GM23248 (cell line): ENCODE results near the gene KCNQ4. TPM values are rescaled to one million over a fixed set of nuclear protein-coding genes. Genes with fewer than 3 reads are reported as not detected.

ENCODE experiments used
- DNase-seq: peaks from one replicate; pipeline ENCODE4 v3.0.0-alpha.2; 2015
- H2AFZ ChIP-seq: fragments of 200-600 bp; sonication (generic); 2 replicates; pipeline ENCODE4 v1.6.1; 2016; ENCODE audit warnings: antibody characterized with exemption
- H3F3A ChIP-seq: fragments of 200-600 bp; sonication (generic); 2 replicates; pipeline ENCODE4 v1.6.1; 2016; ENCODE audit warnings: mild to moderate bottlenecking, antibody characterized with exemption, mixed run types; ENCODE audit not compliant: insufficient read depth
- H3K27ac ChIP-seq: fragments of 200-600 bp; sonication (generic); 2 replicates; pipeline ENCODE4 v1.5.1; 2016; ENCODE audit warnings: mild to moderate bottlenecking
- H3K27me3 ChIP-seq: fragments of 200-600 bp; sonication (generic); replicated peaks from 2 replicates; pipeline ENCODE4 v1.6.1; 2016; ENCODE audit warnings: mild to moderate bottlenecking; ENCODE audit not compliant: insufficient read depth
- H3K36me3 ChIP-seq: fragments of 200-600 bp; sonication (generic); 2 replicates; pipeline ENCODE4 v1.6.1; 2016; ENCODE audit warnings: low read depth, mild to moderate bottlenecking
- H3K4me1 ChIP-seq: fragments of 200-600 bp; sonication (generic); 2 replicates; pipeline ENCODE4 v1.6.1; 2016; ENCODE audit warnings: mild to moderate bottlenecking; ENCODE audit not compliant: insufficient read depth
- H3K4me2 ChIP-seq: fragments of 200-600 bp; sonication (generic); one replicate; pipeline ENCODE4 v1.6.1; 2016; ENCODE audit warnings: mild to moderate bottlenecking; ENCODE audit not compliant: unreplicated experiment
- H3K4me3 ChIP-seq: fragments of 200-600 bp; sonication (generic); 2 replicates; pipeline ENCODE4 v1.5.1; 2016; ENCODE audit warnings: mild to moderate bottlenecking
- H3K79me2 ChIP-seq: fragments of 200-600 bp; sonication (generic); 2 replicates; pipeline ENCODE4 v1.6.1; 2016; ENCODE audit warnings: mild to moderate bottlenecking; ENCODE audit not compliant: insufficient read depth
- H3K9ac ChIP-seq: fragments of 200-600 bp; sonication (generic); 2 replicates; pipeline ENCODE4 v1.6.1; 2016; ENCODE audit warnings: mild to moderate bottlenecking
- H3K9me2 ChIP-seq: fragments of 200-600 bp; sonication (generic); 2 replicates; pipeline ENCODE4 v1.6.1; 2016; ENCODE audit warnings: mixed run types, mild to moderate bottlenecking, moderate library complexity; ENCODE audit not compliant: insufficient read depth
- H3K9me3 ChIP-seq: fragments of 200-600 bp; sonication (generic); one replicate; pipeline ENCODE4 v1.6.1; 2017; ENCODE audit warnings: low read depth
- H4K20me1 ChIP-seq: fragments of 200-600 bp; sonication (generic); 2 replicates; pipeline ENCODE4 v1.6.0; 2016; ENCODE audit not compliant: insufficient read depth
- EZH2 ChIP-seq: fragments of 200-600 bp; sonication (generic); IDR thresholded peaks from 2 replicates; pipeline ENCODE4 v1.6.1; 2018; ENCODE audit warnings: antibody characterized with exemption, mild to moderate bottlenecking; ENCODE audit not compliant: insufficient read depth, poor library complexity, severe bottlenecking
- EZH2phosphoT487 ChIP-seq: fragments of 200-600 bp; sonication (generic); IDR thresholded peaks from 2 replicates; pipeline ENCODE4 v1.6.1; 2018; ENCODE audit warnings: antibody characterized with exemption, moderate library complexity, mild to moderate bottlenecking, low read depth; ENCODE audit not compliant: insufficient read depth
- WGBS, 2 experiments: methylation state at CpG; one replicate each; pipeline ENCODE4 v1.1.6; 2015 to 2017; ENCODE audit warnings: low lambda C conversion rate in 2 of 2, low coverage in 1 of 2; ENCODE audit errors: missing lambda C conversion rate in 2 of 2; 5-methylcytosine and 5-hydroxymethylcytosine counted together
- in situ Hi-C: fragments of 300-500 bp; cut with MboI; formaldehyde crosslinking; loops from 2 replicates; pipeline ENCODE4 v1.15.0; 2020
- polyA plus RNA-seq: library from polyadenylated mRNA; unstranded; fragments of >200 nt; fragmentation: Nextera tagmentation; extraction: Ambion mirVana; gene quantifications from 2 replicates; pipeline ENCODE4 v1.2.1, GENCODE V29; 2016
- total RNA-seq: library from RNA; depleted of rRNA; stranded (reverse); fragments of >200 nt; shearing (Covaris generic); gene quantifications from 2 replicates; pipeline ENCODE4 v1.2.3, GENCODE V29; 2014

KCNQ4 gene
- total and polyA plus RNA-seq, 2 experiments from 2014 or later = not detected

DNA sequence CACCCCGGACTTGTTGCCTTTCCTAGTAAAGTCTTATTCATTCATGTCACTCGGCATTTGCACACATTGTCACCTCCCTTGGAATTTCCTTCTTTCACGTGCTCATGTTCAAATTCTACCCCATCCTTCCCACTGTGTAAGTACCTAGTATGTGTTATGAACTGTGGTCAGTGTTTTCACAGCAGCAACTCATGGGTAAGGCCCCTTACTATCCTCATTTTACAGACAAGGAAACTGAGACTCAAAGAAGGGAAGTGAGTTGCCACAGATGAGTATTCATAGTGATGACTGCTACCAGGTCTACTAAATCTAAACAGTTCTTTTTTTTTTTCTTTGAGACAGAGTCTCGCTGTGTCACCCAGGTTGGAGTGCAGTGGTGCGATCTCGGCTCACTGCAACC, 68.1 kb downstream of the KCNQ4 start:
- no peaks in the 10 kb centered on the region for H4K20me1 ChIP-seq
- no peaks in the 10 kb centered on the region for H3K9me2 ChIP-seq
- no peak overlapping the region for H3K4me3 ChIP-seq
- in situ Hi-C loops = no loop called here
- no peaks in the 10 kb centered on the region for H3K27me3 ChIP-seq
- H3K9ac ChIP-seq = no peak overlapping the region
- H2AFZ ChIP-seq = no peak overlapping the region
- TF ChIP-seq EZH2phosphoT487 (no peak), EZH2 (no peak)
- H3K9me3 ChIP-seq = no peaks in the 10 kb centered on the region
- H3K27ac ChIP-seq = no peak overlapping the region
- no peaks in the 10 kb centered on the region for H3F3A ChIP-seq
- H3K36me3 ChIP-seq = no peaks in the 10 kb centered on the region
- no peak for DNase-seq
- WGBS, 2 experiments = 92 to 93% methylated on average over 6 of the region's 6 CpGs
- H3K4me1 ChIP-seq = no peaks in the 10 kb centered on the region
- no peak overlapping the region for H3K4me2 ChIP-seq
- no peaks in the 10 kb centered on the region for H3K79me2 ChIP-seq

DNA sequence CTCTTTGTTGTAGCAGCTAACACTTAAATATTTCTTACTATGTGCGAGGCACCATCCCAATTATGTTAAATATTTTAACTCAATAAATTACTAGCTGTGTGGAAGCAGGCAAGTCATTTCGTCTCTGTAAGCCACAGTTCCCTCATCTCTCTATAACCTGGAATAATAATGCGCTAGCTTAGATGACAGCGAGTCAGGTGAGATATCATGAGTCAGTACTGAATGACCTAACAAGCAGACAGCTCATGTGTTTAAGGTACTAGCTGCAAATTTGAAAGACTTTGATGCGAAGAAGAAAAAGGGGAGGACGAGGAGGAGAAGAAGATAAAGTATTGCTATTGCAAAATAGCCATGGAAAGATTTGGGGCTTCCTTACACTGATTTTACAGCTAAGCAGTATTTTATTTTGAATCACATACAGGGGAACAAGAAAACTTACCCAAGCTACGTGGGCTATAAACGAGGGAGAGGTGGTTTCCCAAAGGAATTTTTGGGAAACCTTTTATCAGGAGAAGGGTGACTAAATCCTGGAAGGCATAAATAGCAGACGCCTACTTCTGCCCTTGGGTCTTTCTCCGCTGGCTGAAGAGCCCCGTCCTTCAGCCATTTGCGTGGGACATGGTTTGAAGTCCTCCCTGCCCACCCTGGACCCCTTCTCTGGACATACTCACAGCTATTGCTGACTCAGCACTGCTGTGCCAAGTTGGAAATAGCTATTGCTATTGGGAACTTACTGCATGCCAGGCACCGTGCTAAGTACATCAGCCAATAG, 69.7 kb downstream of the KCNQ4 start:
- TF ChIP-seq EZH2 (no peak), EZH2phosphoT487 (no peak)
- Histone ChIP-seq H2AFZ (peak overlapping the region; percentile 27), H3K27ac (no peak overlapping the region), H3K36me3 (no peaks in the 10 kb centered on the region), H3K9ac (no peak overlapping the region), H4K20me1 (no peaks in the 10 kb centered on the region), H3K79me2 (no peaks in the 10 kb centered on the region), H3K9me2 (no peaks in the 10 kb centered on the region), H3K4me2 (no peak overlapping the region), H3K4me1 (no peaks in the 10 kb centered on the region), H3K9me3 (no peaks in the 10 kb centered on the region), H3K4me3 (no peak overlapping the region), H3F3A (no peaks in the 10 kb centered on the region), H3K27me3 (no peaks in the 10 kb centered on the region)
- in situ Hi-C loops = no loop called here
- 51 to 53% methylated on average over 13 of the region's 13 CpGs for WGBS, 2 experiments
- no peak for DNase-seq

DNA sequence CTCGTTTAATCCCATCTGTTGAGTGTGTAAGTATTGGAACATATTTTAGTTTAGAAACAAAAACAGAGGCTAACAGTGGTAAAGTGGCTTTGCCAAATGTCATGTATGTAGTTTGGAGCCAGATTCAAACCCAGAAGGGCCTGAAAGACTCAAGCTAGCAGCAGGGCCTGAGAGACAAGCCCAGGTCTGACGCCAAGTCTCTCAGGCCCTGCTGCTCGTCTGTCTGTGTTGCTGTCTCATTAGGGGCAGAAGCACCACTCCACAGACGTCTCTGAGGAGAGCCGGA, 70.2 kb downstream of the KCNQ4 start:
- no peak for TF ChIP-seq EZH2
- no peak for TF ChIP-seq EZH2phosphoT487
- H3K4me1 ChIP-seq = no peaks in the 10 kb centered on the region

DNA sequence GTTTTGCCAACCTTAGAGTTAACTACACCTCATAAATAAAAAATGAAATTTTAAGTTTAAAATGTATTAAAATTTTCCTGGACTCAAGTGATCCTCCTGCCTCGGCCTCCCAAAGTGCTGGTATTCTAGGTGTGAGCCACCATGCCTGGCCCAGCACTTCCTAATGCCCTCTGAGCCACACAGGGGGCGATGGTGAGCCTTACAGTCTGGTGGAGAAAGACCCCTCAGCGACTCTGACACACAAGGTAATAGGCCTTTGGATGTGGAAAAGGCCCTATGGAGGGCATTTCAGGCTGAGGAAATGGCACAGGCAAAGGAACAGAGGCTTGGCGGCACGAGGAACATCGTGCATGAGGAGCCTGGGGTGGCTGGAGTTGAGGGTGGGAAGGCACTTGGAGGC, 71.9 kb downstream of the KCNQ4 start:
- Histone ChIP-seq H3K9me2 (no peaks in the 10 kb centered on the region), H3K36me3 (no peaks in the 10 kb centered on the region), H3K27ac (no peak overlapping the region), H3K9ac (no peak overlapping the region), H3K4me2 (no peak overlapping the region), H2AFZ (no peak overlapping the region), H3K4me3 (no peak overlapping the region), H3K27me3 (no peaks in the 10 kb centered on the region), H3K79me2 (no peaks in the 10 kb centered on the region), H3K9me3 (no peaks in the 10 kb centered on the region), H3K4me1 (no peaks in the 10 kb centered on the region), H3F3A (no peaks in the 10 kb centered on the region), H4K20me1 (no peaks in the 10 kb centered on the region)
- in situ Hi-C loops = no loop called here
- DNase-seq = no peak
- TF ChIP-seq EZH2 = no peak
- TF ChIP-seq EZH2phosphoT487 = no peak
- WGBS, 2 experiments = 78 to 80% methylated on average over 6 of the region's 6 CpGs

More for the DNA sequence above, 70.2 kb downstream of the KCNQ4 start:
- no peaks in the 10 kb centered on the region for H3K9me2 ChIP-seq
- H2AFZ ChIP-seq = peak overlapping the region; percentile 27
- H3F3A ChIP-seq = no peaks in the 10 kb centered on the region
- H3K79me2 ChIP-seq = no peaks in the 10 kb centered on the region
- no peaks in the 10 kb centered on the region for H4K20me1 ChIP-seq
- in situ Hi-C loops = no loop called here
- no peak for DNase-seq
- H3K27me3 ChIP-seq = no peaks in the 10 kb centered on the region
- H3K36me3 ChIP-seq = no peaks in the 10 kb centered on the region
- no peak overlapping the region for H3K4me3 ChIP-seq
- H3K4me2 ChIP-seq = no peak overlapping the region
- no peak overlapping the region for H3K27ac ChIP-seq
- WGBS, 2 experiments = 21 to 23% methylated on average over 3 to 5 of the region's 5 CpGs
- no peaks in the 10 kb centered on the region for H3K9me3 ChIP-seq
- no peak overlapping the region for H3K9ac ChIP-seq

DNA sequence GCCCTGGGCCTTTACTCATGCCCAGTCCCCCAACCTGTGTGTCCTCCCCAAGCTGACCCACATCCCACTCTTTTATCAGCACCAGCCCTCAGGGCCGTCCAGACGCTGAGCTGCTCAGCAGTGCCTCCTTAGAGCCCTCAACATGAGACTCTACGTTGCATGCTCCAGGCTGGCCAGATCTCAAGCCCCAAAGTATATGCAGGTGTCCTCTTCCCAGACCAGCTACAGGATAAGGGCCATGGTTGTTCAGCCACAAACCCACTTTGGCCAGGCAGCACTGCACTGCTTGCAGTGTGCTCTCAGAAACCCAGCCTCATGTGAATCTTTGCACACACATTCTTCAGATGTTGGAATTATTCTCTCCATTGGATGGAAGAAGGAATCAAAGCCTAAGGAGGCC, 72.5 kb downstream of the KCNQ4 start:
- in situ Hi-C loops = no loop called here
- no peak overlapping the region for H3K9ac ChIP-seq
- WGBS, 2 experiments = 97 to 100% methylated on average over 3 of the region's 3 CpGs
- no peak overlapping the region for H3K4me3 ChIP-seq
- no peak overlapping the region for H3K4me2 ChIP-seq
- no peaks in the 10 kb centered on the region for H3K4me1 ChIP-seq
- DNase-seq = no peak
- H2AFZ ChIP-seq = no peak overlapping the region
- H3K9me2 ChIP-seq = no peaks in the 10 kb centered on the region
- H3K79me2 ChIP-seq = no peaks in the 10 kb centered on the region
- no peak overlapping the region for H3K27ac ChIP-seq
- TF ChIP-seq EZH2 (no peak), EZH2phosphoT487 (no peak)
- peaks cover 3% of the 10 kb centered on the region; the same call in 1 of the 2 replicates for H3K27me3 ChIP-seq
- H3K9me3 ChIP-seq = no peaks in the 10 kb centered on the region
- no peaks in the 10 kb centered on the region for H3F3A ChIP-seq
- no peaks in the 10 kb centered on the region for H3K36me3 ChIP-seq
- no peaks in the 10 kb centered on the region for H4K20me1 ChIP-seq
